HuH-7.5 (cell line): ENCODE data around the gene MTG1.
A peak's percentile ranks its signal among the peaks of the same experiment; 100 is the strongest.
"Not testable (repeated sequence)": the region's sequence is repeated elsewhere in the genome, so short reads cannot be mapped to it uniquely, and the experiment has no call there.

ENCODE experiments used
- DNase-seq: peaks from one replicate; pipeline ENCODE4 v3.0.0; 2011; ENCODE audit warnings: low spot score

MTG1 gene

GRCh38 chr10:133466683-133467275 lies 72.8 kb downstream of the MTG1 start:
- DNase-seq, result peak; percentile 3

GRCh38 chr10:133467286-133467911 lies 73.4 kb downstream of the MTG1 start:
- DNase-seq, result peak; percentile 6

- DNase-seq, result not testable (repeated sequence)
Measured at GRCh38 chr10:133469205-133469604, 75.2 kb downstream of the MTG1 start.

GRCh38 chr10:133471300-133472109 lies 77.5 kb downstream of the MTG1 start:
- DNase-seq, result no peak
